Esophagus (tissue), 2 donors: ENCODE measurements around the gene TTC28. TPM values are rescaled to one million over a fixed set of nuclear protein-coding genes. Genes with fewer than 3 reads are reported as not detected.

Experiments
- H3K27ac ChIP-seq, 2 donors: one replicate each; pipeline ENCODE4 v1.5.1; 2013; ENCODE audit warnings: low read depth in 2 of 2, mild to moderate bottlenecking in 2 of 2, inconsistent platforms in 1 of 2, low read length in 1 of 2, moderate library complexity in 1 of 2
- H3K27me3 ChIP-seq, 2 donors: one replicate each; pipeline ENCODE4 v1.6.1; 2013; ENCODE audit warnings: low read length in 2 of 2, control low read depth in 1 of 2, mild to moderate bottlenecking in 1 of 2; ENCODE audit not compliant: insufficient read depth in 2 of 2, control insufficient read depth in 1 of 2
- H3K36me3 ChIP-seq, 2 donors: one replicate each; pipeline ENCODE4 v1.6.1; 2013; ENCODE audit warnings: low read length in 1 of 2; ENCODE audit not compliant: control insufficient read depth in 2 of 2, insufficient read depth in 2 of 2
- H3K4me1 ChIP-seq, 2 donors: one replicate each; pipeline ENCODE4 v1.6.1; 2013; ENCODE audit warnings: low read length in 1 of 2; ENCODE audit not compliant: control insufficient read depth in 2 of 2, insufficient read depth in 2 of 2
- H3K4me3 ChIP-seq, 2 donors: one replicate each; pipeline ENCODE4 v1.5.1; 2013; ENCODE audit warnings: low read length in 2 of 2, mild to moderate bottlenecking in 2 of 2, low read depth in 1 of 2, moderate library complexity in 1 of 2
- H3K9me3 ChIP-seq, 2 donors: one replicate each; pipeline ENCODE4 v1.6.1; 2013; ENCODE audit warnings: mild to moderate bottlenecking in 2 of 2, low read depth in 1 of 2, low read length in 1 of 2, moderate library complexity in 1 of 2; ENCODE audit not compliant: control insufficient read depth in 2 of 2, insufficient read depth in 1 of 2
- WGBS, 2 donors: extraction: QIAGEN DNeasy Blood & Tissue Kit; methylation state at CpG; one replicate each; pipeline ENCODE4 v1.1.7; 2013; 5-methylcytosine and 5-hydroxymethylcytosine counted together
- polyA plus RNA-seq, 2 donors: library from polyadenylated mRNA; stranded (reverse); fragments of 200-250 nt; gene quantifications; one replicate each; pipeline ENCODE4 v1.2.3, GENCODE V29; 2013
- donor health status: healthy with polysubstance abuse.
- donor health status: Bipolar disorder and iron deficiency.

TTC28 gene
- polyA plus RNA-seq, 2 donors = 1.4 to 2.6 TPM

GRCh38 chr22:28310299-28310698, 369.3 kb downstream of the TTC28 start:
- no peaks in the 10 kb centered on the region for H3K36me3 ChIP-seq
- no peak overlapping the region for H3K27ac ChIP-seq
- WGBS, 2 donors = 84 to 85% methylated on average over 1 of the region's 1 CpG
- peaks cover 0 to 2% of the 10 kb centered on the region in 2 donors for H3K9me3 ChIP-seq
- H3K4me1 ChIP-seq = no peaks in the 10 kb centered on the region
- H3K4me3 ChIP-seq = no peak overlapping the region
- no peaks in the 10 kb centered on the region for H3K27me3 ChIP-seq

- Histone ChIP-seq H3K9me3 (no peaks in the 10 kb centered on the region), H3K4me3 (no peak overlapping the region), H3K4me1 (no peaks in the 10 kb centered on the region), H3K27me3 (no peaks in the 10 kb centered on the region), H3K36me3 (no peaks in the 10 kb centered on the region), H3K27ac (no peak overlapping the region)
- 79 to 83% methylated on average over 2 of the region's 2 CpGs for WGBS, 2 donors
Measured at GRCh38 chr22:28299753-28300152, 379.9 kb downstream of the TTC28 start.

DNA sequence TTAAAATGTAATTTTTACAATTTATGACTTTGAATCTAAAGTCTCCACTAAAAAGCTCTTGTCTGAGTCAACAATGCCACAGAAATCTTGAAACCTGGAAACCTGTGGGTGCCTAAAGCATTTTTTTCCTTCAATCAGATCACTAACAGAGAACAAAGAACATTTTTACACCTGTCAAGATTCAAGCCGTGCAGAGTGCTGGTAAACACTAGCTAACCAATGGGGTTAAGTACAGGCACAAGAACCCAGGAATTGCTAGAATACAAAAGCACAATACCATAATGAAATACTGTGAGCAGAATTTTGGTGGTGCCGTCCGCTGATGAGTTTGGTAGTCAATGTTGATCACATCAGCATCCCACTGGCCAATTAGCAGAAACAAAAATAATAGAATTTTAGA, 380.3 kb downstream of the TTC28 start:
- H3K4me3 ChIP-seq = no peak overlapping the region
- no peak overlapping the region for H3K27ac ChIP-seq
- WGBS, 2 donors = 73 to 80% methylated on average over 3 of the region's 3 CpGs
- no peaks in the 10 kb centered on the region for H3K4me1 ChIP-seq
- H3K36me3 ChIP-seq = no peaks in the 10 kb centered on the region
- H3K9me3 ChIP-seq = no peaks in the 10 kb centered on the region
- no peaks in the 10 kb centered on the region for H3K27me3 ChIP-seq

GRCh38 chr22:28297504-28297903, 382.1 kb downstream of the TTC28 start:
- H3K27me3 ChIP-seq = no peaks in the 10 kb centered on the region
- WGBS, 2 donors = 59 to 67% methylated on average over 4 of the region's 4 CpGs

DNA sequence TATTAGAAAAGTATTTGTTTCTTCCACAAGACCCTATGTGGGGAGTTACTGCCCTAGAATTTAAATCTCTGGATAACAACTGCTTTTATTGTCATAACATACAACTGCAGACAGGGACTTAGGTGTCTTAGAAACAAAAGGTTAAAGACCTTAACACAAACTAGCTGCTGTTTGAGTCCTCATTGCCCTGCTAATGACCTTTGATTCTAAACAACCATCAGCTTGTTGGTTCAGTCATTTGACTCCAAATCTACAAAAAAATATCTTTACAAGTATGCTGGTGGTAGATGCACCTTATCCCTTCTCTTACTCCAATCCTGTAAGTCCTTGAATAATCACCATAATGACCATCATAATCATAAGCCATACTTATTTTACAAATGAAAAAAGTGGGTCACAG, 383.2 kb downstream of the TTC28 start:
- Histone ChIP-seq H3K9me3 (no peaks in the 10 kb centered on the region), H3K27ac (no peak overlapping the region), H3K4me3 (no peak overlapping the region), H3K27me3 (no peaks in the 10 kb centered on the region), H3K36me3 (no peaks in the 10 kb centered on the region), H3K4me1 (no peaks in the 10 kb centered on the region)

More at GRCh38 chr22:28297504-28297903, 382.1 kb downstream of the TTC28 start:
- H3K36me3 ChIP-seq = no peaks in the 10 kb centered on the region
- no peak overlapping the region for H3K4me3 ChIP-seq
- no peak overlapping the region for H3K27ac ChIP-seq
- H3K9me3 ChIP-seq = no peaks in the 10 kb centered on the region
- H3K4me1 ChIP-seq = no peaks in the 10 kb centered on the region

DNA sequence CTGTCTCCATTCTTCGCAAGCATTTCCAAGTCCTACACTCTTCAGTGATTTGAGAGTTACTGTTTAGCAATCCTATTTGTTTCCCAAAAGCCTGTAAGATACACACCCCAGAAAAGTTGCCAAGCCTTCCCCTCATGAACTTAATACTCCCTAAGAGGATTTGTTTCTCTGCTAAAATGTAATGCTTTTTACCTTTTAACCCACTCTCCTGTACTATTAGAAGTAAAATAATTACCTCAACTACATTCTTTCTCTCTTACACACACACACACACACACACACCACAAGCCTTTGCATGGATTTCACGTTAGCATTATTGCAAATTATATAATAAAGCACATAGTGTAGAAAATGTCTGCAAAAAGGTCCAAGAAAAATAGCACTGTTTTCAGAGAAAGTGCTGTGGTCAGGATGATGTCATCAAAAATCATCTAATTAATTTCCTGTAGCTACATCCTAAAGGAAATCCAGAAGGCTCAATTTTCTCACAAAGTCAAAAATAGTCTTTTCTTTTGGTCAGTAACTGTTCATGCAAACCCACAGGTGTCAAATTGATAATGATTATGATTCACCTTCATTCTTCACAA, 396.5 kb downstream of the TTC28 start:
- no peaks in the 10 kb centered on the region for H3K9me3 ChIP-seq
- H3K27ac ChIP-seq = no peak overlapping the region
- WGBS, 2 donors = 75 to 80% methylated on average over 2 of the region's 2 CpGs
- H3K36me3 ChIP-seq = no peaks in the 10 kb centered on the region
- H3K27me3 ChIP-seq = no peaks in the 10 kb centered on the region
- no peak overlapping the region for H3K4me3 ChIP-seq
- no peaks in the 10 kb centered on the region for H3K4me1 ChIP-seq

- Histone ChIP-seq H3K36me3 (no peaks in the 10 kb centered on the region), H3K27me3 (no peaks in the 10 kb centered on the region), H3K27ac (no peak overlapping the region), H3K9me3 (no peaks in the 10 kb centered on the region), H3K4me3 (no peak overlapping the region), H3K4me1 (no peaks in the 10 kb centered on the region)
- WGBS, 2 donors = 77 to 87% methylated on average over 3 of the region's 3 CpGs
Measured at GRCh38 chr22:28282405-28283067, 397.1 kb downstream of the TTC28 start.

- WGBS, 2 donors = 86 to 91% methylated on average over 2 of the region's 2 CpGs
Measured at GRCh38 chr22:28279888-28280287, 399.8 kb downstream of the TTC28 start.

DNA sequence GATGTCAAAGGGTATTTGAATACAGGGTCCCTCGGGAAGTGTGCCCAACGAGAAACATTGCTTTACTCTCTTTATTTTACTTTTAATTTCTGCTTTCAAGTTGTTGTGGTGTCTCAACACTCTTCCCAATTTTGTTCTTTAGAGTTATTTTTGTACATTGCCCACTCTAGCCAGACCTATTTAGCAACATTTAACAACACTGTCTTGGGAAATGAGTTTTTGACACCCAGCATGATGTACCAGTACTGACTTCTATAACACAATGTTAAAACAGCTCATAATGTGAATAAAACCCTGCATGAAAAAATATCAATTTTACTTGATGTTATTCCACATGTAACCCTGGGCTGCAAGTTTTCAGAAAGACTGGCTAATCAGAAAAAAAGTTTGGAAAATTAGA, 410.4 kb downstream of the TTC28 start:
- Histone ChIP-seq H3K4me1 (peaks cover 0 to 2% of the 10 kb centered on the region in 2 donors), H3K27me3 (no peaks in the 10 kb centered on the region), H3K4me3 (no peak overlapping the region), H3K9me3 (no peaks in the 10 kb centered on the region), H3K36me3 (no peaks in the 10 kb centered on the region), H3K27ac (no peak overlapping the region)
- WGBS, 2 donors = 75 to 93% methylated on average over 2 of the region's 2 CpGs

More at GRCh38 chr22:28279888-28280287, 399.8 kb downstream of the TTC28 start:
- no peaks in the 10 kb centered on the region for H3K36me3 ChIP-seq
- no peak overlapping the region for H3K4me3 ChIP-seq
- no peak overlapping the region for H3K27ac ChIP-seq
- H3K9me3 ChIP-seq = no peaks in the 10 kb centered on the region
- no peaks in the 10 kb centered on the region for H3K4me1 ChIP-seq
- no peaks in the 10 kb centered on the region for H3K27me3 ChIP-seq

DNA sequence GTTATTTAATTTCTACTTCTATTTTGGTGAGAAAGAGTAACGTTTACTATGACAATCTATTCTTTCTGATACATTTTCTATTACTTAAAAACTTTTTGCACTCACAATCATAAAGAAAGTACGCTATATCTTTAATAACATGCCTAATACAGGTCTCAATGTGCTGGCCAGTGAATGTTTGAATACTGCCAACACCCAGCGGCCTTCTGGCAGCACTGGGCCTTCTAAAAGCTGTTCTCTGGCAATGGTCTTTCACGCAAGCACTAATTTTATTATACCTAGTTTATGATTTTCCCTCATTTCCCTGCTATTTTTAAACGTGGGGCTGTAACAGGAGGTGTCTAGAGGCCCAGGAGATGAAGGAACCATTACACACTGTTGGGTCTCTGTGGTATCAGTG, 410.8 kb downstream of the TTC28 start:
- Histone ChIP-seq H3K27ac (no peak overlapping the region), H3K36me3 (no peaks in the 10 kb centered on the region), H3K27me3 (no peaks in the 10 kb centered on the region), H3K4me1 (peaks cover 0 to 2% of the 10 kb centered on the region in 2 donors), H3K9me3 (no peaks in the 10 kb centered on the region), H3K4me3 (no peak overlapping the region)
- WGBS, 2 donors = 42 to 68% methylated on average over 5 of the region's 5 CpGs
